Karpas-422 (cell line): ENCODE measurements around the gene GP1BB. TPM values are rescaled to one million over a fixed set of nuclear protein-coding genes. Genes with fewer than 3 reads are reported as not detected.

ENCODE experiments used
- DNase-seq: peaks from one replicate; pipeline ENCODE4 v3.0.0-alpha.2; 2015
- H2AFZ ChIP-seq: fragments of 200-600 bp; sonication (generic); 2 replicates; pipeline ENCODE4 v1.6.1; 2014; ENCODE audit warnings: antibody characterized with exemption, low read length, mixed read lengths
- H3K27ac ChIP-seq: fragments of 200-600 bp; sonication (generic); 2 replicates; pipeline ENCODE4 v1.5.1; 2014; ENCODE audit warnings: mild to moderate bottlenecking, low read length, moderate library complexity
- H3K27me3 ChIP-seq: fragments of 200-600 bp; sonication (generic); 2 replicates; pipeline ENCODE4 v1.6.1; 2014; ENCODE audit warnings: low read length, mixed read lengths
- H3K36me3 ChIP-seq: fragments of 200-600 bp; sonication (generic); 2 replicates; pipeline ENCODE4 v1.6.1; 2014; ENCODE audit warnings: low read length, mixed read lengths; ENCODE audit not compliant: insufficient read depth
- H3K4me1 ChIP-seq: fragments of 200-600 bp; sonication (generic); 2 replicates; pipeline ENCODE4 v1.6.1; 2014; ENCODE audit warnings: mild to moderate bottlenecking, low read length, mixed read lengths
- H3K4me2 ChIP-seq: fragments of 200-600 bp; sonication (generic); 2 replicates; pipeline ENCODE4 v1.6.1; 2014; ENCODE audit warnings: low read length, low read depth, mild to moderate bottlenecking; ENCODE audit not compliant: poor library complexity, severe bottlenecking
- H3K4me3 ChIP-seq: fragments of 200-600 bp; sonication (generic); 2 replicates; pipeline ENCODE4 v1.5.1; 2014; ENCODE audit warnings: mild to moderate bottlenecking, antibody characterized with exemption, low read length, mixed read lengths
- H3K79me2 ChIP-seq: fragments of 200-600 bp; sonication (generic); 2 replicates; pipeline ENCODE4 v1.6.1; 2014; ENCODE audit warnings: mild to moderate bottlenecking, low read length, mixed read lengths
- H3K9ac ChIP-seq: fragments of 200-600 bp; sonication (generic); 2 replicates; pipeline ENCODE4 v1.6.0; 2014; ENCODE audit warnings: low read length
- H3K9me2 ChIP-seq: fragments of 200-600 bp; sonication (generic), shearing (Covaris generic); replicated peaks from 2 replicates; pipeline ENCODE4 v1.6.0; 2014; ENCODE audit warnings: mild to moderate bottlenecking, low read length, moderate library complexity; ENCODE audit not compliant: insufficient read depth
- H3K9me3 ChIP-seq: fragments of 300-700, 200-600 bp; sonication (generic); 2 replicates; pipeline ENCODE4 v1.6.1; 2014; ENCODE audit warnings: low read length, mixed read lengths
- H4K20me1 ChIP-seq: fragments of 200-600 bp; sonication (generic); 2 replicates; pipeline ENCODE4 v1.6.1; 2014; ENCODE audit warnings: mild to moderate bottlenecking, antibody characterized with exemption, low read length, low read depth; ENCODE audit not compliant: insufficient read depth
- total RNA-seq: library from RNA; depleted of rRNA; stranded (reverse); fragments of >200 nt; shearing (Covaris generic); gene quantifications from 2 replicates; pipeline ENCODE4 v1.2.3, GENCODE V29; 2014; ENCODE audit warnings: low replicate concordance

The GP1BB gene
- total RNA-seq, 1 experiment from 2014 or later: not detected

DNA sequence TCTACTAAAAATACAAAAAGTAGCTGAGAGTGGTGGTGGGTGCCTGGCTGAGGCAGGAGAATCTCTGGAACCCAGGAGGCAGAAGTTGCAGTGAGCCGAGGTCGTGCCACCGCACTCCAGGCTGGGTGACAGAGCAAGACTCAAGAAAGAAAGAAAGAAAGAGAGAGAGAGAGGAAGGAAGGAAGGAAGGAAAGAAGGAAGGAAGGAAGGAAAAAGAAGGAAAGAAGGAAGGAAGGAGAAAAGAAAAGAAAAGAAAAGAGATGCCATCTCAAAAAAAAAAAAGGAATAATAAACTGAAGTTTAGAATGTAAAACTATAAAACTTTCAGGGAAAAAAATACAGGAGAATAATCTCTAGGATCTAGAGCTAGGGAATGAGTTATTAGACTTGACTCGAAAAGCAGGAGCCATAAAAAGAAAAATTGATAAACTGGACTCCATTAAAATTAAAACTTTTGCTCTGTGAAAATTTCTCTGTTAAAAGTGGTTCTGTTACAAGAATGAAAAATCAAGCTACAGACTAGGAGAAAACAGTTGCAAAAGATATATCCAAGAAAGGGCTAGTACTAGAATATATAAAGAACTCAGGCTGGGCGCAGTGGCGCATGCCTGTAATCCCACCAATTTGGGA is 22.4 kb upstream of the GP1BB start:
- no peaks in the 10 kb centered on the region for H3K79me2 ChIP-seq
- H3K4me1 ChIP-seq: no peaks in the 10 kb centered on the region; the same call in 1 of the 2 replicates
- no peaks in the 10 kb centered on the region for H3K9me3 ChIP-seq
- DNase-seq: no peak
- no peak overlapping the region for H3K4me2 ChIP-seq
- no peak overlapping the region for H2AFZ ChIP-seq
- H3K9ac ChIP-seq: no peak overlapping the region
- H4K20me1 ChIP-seq: no peaks in the 10 kb centered on the region
- H3K27ac ChIP-seq: no peak overlapping the region
- H3K4me3 ChIP-seq: no peak overlapping the region
- no peaks in the 10 kb centered on the region for H3K9me2 ChIP-seq
- H3K27me3 ChIP-seq: no peaks in the 10 kb centered on the region
- H3K36me3 ChIP-seq: no peaks in the 10 kb centered on the region

DNA sequence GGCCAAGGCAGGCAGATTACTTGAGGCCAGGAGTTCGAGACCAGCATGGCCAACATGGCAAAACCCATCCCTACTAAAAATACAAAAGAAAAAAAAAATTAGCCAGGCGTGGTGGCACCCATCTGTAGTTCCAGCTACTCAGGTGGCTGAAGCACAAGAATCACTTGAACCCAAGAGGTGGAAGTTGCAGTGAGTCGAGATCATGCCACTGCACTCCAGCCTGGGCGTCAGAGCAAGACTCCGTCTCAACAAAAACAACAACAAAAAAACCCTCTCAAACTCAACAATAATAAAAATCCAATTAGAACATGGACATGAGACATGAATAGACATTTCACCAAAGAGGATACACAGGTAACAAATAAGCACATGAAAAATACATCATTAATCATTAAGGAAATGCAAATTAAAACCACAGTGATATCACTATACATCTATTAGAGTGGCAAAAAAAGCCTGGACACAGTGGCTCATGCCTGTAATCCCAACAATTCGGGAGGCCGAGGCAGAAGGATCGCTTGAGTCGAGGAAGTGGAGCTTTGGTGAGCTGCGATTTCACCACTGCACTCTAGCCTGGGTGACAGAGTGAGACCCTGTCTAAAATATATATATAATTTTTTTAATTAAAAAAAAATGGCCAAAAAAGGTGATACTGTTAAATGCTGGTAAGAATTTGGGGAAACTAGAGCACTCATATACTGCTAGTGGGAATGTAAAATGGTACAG is 21.8 kb upstream of the GP1BB start:
- H3K4me3 ChIP-seq: no peak overlapping the region
- peak overlapping the region; percentile 19 for H3K4me2 ChIP-seq
- no peak overlapping the region for H3K27ac ChIP-seq
- no peaks in the 10 kb centered on the region for H3K79me2 ChIP-seq
- H2AFZ ChIP-seq: no peak overlapping the region
- H3K9me2 ChIP-seq: no peaks in the 10 kb centered on the region
- no peaks in the 10 kb centered on the region for H3K27me3 ChIP-seq
- no peak for DNase-seq
- H3K9me3 ChIP-seq: no peaks in the 10 kb centered on the region
- H3K36me3 ChIP-seq: no peaks in the 10 kb centered on the region
- H4K20me1 ChIP-seq: no peaks in the 10 kb centered on the region
- no peak overlapping the region for H3K9ac ChIP-seq
- H3K4me1 ChIP-seq: no peaks in the 10 kb centered on the region; the same call in 1 of the 2 replicates

DNA sequence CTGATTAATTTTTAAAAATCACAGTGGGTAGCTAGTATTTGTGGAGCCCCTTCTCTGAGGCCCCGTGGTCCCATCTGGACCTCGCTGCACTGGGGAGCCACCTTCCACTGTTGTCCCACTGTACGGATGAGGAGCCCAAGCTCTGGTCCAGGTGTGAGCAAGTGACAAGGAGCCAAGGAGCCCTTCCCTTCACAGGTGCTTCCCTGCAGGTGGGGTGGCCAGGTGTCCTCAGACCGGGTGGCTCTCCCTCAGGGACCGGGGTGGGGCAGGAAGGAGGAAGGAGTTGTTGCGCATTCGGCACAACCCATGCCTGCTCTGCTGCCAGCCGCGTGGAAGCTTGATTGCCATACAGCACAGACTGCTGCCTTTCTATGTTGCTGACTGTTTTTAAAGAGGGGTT is 19.5 kb upstream of the GP1BB start:
- H3K9ac ChIP-seq: no peak overlapping the region
- no peaks in the 10 kb centered on the region for H3K36me3 ChIP-seq
- H3K27me3 ChIP-seq: no peaks in the 10 kb centered on the region
- H2AFZ ChIP-seq: no peak overlapping the region
- no peaks in the 10 kb centered on the region for H4K20me1 ChIP-seq
- no peak overlapping the region for H3K27ac ChIP-seq
- H3K9me2 ChIP-seq: no peaks in the 10 kb centered on the region
- no peaks in the 10 kb centered on the region for H3K79me2 ChIP-seq
- H3K4me2 ChIP-seq: no peak overlapping the region
- H3K4me3 ChIP-seq: no peak overlapping the region
- H3K4me1 ChIP-seq: no peaks in the 10 kb centered on the region; the same call in 1 of the 2 replicates
- H3K9me3 ChIP-seq: no peaks in the 10 kb centered on the region
- DNase-seq: no peak

DNA sequence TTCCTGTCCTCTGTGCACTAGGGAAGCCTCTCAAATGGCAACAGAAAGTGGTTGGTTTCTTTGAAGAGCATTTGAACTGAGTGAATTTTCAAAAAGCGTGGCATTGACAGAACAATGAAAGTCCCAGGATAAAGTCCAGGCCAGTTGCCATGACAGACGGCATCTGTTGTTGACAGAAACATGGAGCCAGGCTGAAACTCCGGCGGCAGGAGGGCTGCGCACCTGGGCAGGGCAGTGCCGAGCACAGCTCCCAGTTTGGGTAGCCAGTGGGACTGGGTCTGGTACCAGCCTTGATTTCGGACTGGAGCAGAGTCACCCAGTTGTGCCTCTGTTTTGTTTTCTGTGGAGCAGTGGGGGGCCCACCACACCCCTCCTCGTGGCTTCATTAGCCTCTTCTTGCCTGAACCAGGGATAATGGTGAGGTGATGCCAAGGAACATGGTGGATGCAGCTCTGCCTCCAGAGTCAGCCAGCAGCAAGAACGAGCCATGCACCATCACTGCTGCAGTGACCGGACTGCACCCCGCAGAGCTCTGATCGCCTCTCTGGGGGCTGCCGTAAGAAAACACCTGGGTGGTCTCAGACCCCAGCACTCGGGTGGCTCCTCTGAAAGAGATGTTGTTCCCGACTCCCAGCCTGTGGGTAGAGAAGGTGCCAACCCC is 18.9 kb upstream of the GP1BB start:
- Histone ChIP-seq H3K4me2 (no peak overlapping the region), H3K36me3 (no peaks in the 10 kb centered on the region), H3K9me2 (no peaks in the 10 kb centered on the region), H3K4me3 (no peak overlapping the region), H4K20me1 (no peaks in the 10 kb centered on the region), H2AFZ (no peak overlapping the region), H3K79me2 (no peaks in the 10 kb centered on the region), H3K27me3 (no peaks in the 10 kb centered on the region), H3K27ac (no peak overlapping the region), H3K9ac (no peak overlapping the region), H3K4me1 (no peaks in the 10 kb centered on the region; the same call in 1 of the 2 replicates), H3K9me3 (no peaks in the 10 kb centered on the region)
- DNase-seq: no peak

DNA sequence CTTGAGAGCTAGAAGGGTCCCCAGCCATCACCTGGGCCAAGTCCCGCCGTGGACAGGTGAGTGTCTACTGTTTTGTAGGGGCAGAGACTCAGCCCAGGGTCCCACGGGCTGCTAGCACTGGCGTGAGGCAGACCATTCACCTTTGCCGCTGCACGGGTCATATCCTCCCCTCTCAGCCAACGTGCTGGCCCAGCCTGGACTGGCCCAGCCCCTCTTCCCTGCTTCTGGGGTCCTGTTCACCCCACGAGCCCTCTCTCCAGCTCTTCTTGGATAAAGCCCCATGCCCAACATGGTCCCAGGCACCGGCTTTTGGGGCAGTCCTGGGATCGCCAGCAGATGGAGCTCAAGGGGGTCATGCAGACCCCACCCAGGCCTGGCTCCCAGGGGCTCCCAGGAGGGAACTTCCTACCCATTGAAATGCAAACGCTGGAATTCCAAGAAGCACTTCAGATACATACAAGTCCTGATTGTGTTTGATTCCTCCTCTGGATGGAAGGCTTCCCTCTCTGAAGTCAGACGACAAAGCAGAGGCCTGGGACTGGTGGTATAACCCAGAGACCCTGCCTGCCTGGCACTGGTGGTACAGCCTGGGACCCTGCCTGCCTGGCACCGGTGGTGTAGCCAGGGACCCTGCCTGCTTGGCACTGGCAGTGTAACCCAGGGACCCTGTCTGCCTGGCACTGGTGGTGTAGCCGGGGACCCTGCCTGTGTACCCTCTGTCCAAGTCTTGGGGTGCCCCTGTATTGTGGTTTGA is 18.0 kb upstream of the GP1BB start:
- H3K79me2 ChIP-seq: no peaks in the 10 kb centered on the region
- no peak overlapping the region for H3K9ac ChIP-seq
- no peaks in the 10 kb centered on the region for H4K20me1 ChIP-seq
- DNase-seq: no peak
- no peaks in the 10 kb centered on the region for H3K36me3 ChIP-seq
- H3K27ac ChIP-seq: no peak overlapping the region
- H3K27me3 ChIP-seq: no peaks in the 10 kb centered on the region
- H3K9me3 ChIP-seq: no peaks in the 10 kb centered on the region
- no peak overlapping the region for H2AFZ ChIP-seq
- H3K4me2 ChIP-seq: no peak overlapping the region
- H3K4me3 ChIP-seq: no peak overlapping the region
- H3K4me1 ChIP-seq: no peaks in the 10 kb centered on the region; the same call in 1 of the 2 replicates
- H3K9me2 ChIP-seq: no peaks in the 10 kb centered on the region

DNA sequence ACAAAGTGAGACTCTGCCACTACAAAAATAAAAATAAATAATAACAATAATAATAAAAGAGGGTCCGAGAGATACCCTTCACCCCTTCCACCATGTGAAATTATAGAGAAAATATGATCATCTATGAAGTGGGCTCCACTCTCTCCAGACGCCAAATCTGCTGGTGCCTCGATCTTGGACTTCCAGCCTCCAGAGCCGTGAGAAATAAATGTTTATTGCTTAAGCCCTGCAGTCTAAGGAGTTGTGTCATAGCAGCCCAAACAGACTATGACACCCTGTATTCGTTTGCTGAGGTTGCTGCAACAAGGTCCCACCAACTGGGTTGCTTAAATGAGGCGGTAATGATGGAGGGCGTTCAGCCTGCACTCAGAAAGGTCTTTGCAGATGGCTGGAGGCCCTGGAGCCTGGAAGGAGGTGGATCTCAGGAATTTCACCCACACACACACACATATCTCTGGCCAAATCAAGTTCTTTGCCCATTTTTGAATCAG is 16.6 kb upstream of the GP1BB start:
- Histone ChIP-seq H3K27me3 (no peaks in the 10 kb centered on the region), H3K4me2 (no peak overlapping the region), H4K20me1 (no peaks in the 10 kb centered on the region), H3K36me3 (no peaks in the 10 kb centered on the region), H3K4me1 (no peaks in the 10 kb centered on the region; the same call in 1 of the 2 replicates), H3K79me2 (no peaks in the 10 kb centered on the region), H3K9me2 (no peaks in the 10 kb centered on the region), H3K9ac (no peak overlapping the region), H2AFZ (no peak overlapping the region), H3K4me3 (no peak overlapping the region), H3K9me3 (no peaks in the 10 kb centered on the region), H3K27ac (no peak overlapping the region)
- no peak for DNase-seq

DNA sequence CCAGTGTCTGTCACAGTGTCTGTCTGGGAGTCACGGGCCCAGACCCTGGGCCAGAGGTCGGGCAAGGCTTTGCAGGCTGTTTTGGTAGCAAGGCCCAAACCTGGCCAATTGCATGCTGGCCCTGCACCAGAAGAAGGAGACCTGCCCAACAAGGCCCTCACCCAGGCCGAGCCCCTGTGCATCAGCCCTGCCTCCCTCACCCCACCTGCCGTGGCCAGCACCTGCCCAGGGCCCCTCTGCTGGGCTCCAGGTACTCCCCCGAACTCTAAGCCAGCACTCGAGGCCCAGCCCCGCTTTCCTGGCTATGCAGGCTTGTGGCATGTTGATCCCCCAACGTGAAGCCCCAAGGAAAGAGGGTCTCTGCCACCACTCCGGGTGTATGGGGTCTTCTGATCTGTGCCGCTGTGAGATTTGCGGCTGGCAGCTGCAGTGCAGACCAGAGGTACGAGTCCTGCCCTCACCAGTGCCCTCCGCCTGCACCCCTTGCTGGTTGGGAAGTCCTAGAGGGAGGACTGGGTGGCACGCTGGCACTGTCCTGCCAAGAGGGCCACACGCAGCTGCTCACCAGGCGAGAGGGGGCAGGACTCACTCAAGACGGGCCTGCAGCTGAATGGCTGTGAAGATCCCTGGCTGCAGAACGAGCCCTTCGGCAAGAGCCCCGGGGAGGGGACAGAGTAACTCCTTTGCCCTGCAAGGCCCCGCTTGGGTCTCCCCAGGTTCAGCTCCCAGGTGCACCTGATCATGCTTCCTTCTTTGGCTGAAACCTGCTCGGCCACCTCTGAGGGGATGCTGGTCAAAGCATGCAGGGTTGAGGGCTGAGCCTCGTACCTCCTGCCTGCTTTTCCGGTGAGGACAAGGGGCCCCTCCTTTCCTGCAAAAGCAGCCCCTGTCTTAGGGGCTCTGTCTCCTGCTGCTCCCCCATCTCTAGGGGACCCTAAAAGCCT is 15.7 kb upstream of the GP1BB start:
- Histone ChIP-seq H3K9me2 (no peaks in the 10 kb centered on the region), H3K9ac (no peak overlapping the region), H3K36me3 (no peaks in the 10 kb centered on the region), H3K4me3 (no peak overlapping the region), H3K4me1 (no peaks in the 10 kb centered on the region), H3K4me2 (no peak overlapping the region), H4K20me1 (no peaks in the 10 kb centered on the region), H2AFZ (no peak overlapping the region), H3K27ac (no peak overlapping the region), H3K79me2 (no peaks in the 10 kb centered on the region), H3K27me3 (no peaks in the 10 kb centered on the region), H3K9me3 (no peaks in the 10 kb centered on the region)
- DNase-seq: no peak
